Mucosa of descending colon (tissue), 3 donors: ENCODE data around the gene ACKR2. TPM values are rescaled to one million over a fixed set of nuclear protein-coding genes. Genes with fewer than 3 reads are reported as not detected.

ENCODE experiments used
- ATAC-seq: fragments of 200-7000 bp; cut with Tn5 transposase; one replicate; pipeline ENCODE4 v1.9.1; 2020; ENCODE audit warnings: mild to moderate bottlenecking, moderate library complexity
- DNase-seq, 3 donors: peaks; one replicate each; pipeline ENCODE4 v3.0.0-alpha.2; 2020
- H3K36me3 ChIP-seq: fragments of 200-600 bp; one replicate; pipeline ENCODE4 v1.8.0; 2021; ENCODE audit warnings: low read depth, mild to moderate bottlenecking
- H3K4me1 ChIP-seq: fragments of 200-600 bp; one replicate; pipeline ENCODE4 v1.8.0; 2021; ENCODE audit warnings: low read depth, mild to moderate bottlenecking
- H3K4me3 ChIP-seq: fragments of 200-600 bp; one replicate; pipeline ENCODE4 v1.8.0; 2021; ENCODE audit warnings: mild to moderate bottlenecking
- H3K9me3 ChIP-seq: fragments of 200-600 bp; one replicate; pipeline ENCODE4 v1.8.0; 2021; ENCODE audit warnings: mild to moderate bottlenecking
- intact Hi-C, 2 donors: fragments of 100-400 bp; cut with DNase I in 1 of 2; cut with micrococcal nuclease in 1 of 2; formaldehyde crosslinking; loops; one replicate each; pipeline versions ENCODE4 v1.11.0 to v1.11.1; 2022; cut with DNase I, micrococcal nuclease
- total RNA-seq, 3 donors: library from RNA; stranded (reverse); fragmentation: NEBNext Ultra II Directional in 2 of 3; extraction: Animal tissue kit (Norgen Biotek cat#: 25700) in 2 of 3; gene quantifications; one replicate each; pipeline versions ENCODE4 v1.2.1 to v1.2.4, GENCODE V29; 2021 to 2023
- TF ChIP-seq, protein P1 (sequence below): fragments of 200-600 bp; IDR thresholded peaks from one replicate; pipeline ENCODE4 v1.8.0; 2022; ENCODE audit warnings: antibody characterized with exemption, mild to moderate bottlenecking
- donor health status: DM: no; HTN: no; CAD: no; lungs with moderate emphysema.
- donor health status: DM: no; HTN: no; CAD: no.
- donor health status: DM: no; HTN: yes; CAD: no.

The ACKR2 gene
- total RNA-seq, 3 donors from 2014 or later: 4.7 to 13.1 (median 10.4) TPM

DNA sequence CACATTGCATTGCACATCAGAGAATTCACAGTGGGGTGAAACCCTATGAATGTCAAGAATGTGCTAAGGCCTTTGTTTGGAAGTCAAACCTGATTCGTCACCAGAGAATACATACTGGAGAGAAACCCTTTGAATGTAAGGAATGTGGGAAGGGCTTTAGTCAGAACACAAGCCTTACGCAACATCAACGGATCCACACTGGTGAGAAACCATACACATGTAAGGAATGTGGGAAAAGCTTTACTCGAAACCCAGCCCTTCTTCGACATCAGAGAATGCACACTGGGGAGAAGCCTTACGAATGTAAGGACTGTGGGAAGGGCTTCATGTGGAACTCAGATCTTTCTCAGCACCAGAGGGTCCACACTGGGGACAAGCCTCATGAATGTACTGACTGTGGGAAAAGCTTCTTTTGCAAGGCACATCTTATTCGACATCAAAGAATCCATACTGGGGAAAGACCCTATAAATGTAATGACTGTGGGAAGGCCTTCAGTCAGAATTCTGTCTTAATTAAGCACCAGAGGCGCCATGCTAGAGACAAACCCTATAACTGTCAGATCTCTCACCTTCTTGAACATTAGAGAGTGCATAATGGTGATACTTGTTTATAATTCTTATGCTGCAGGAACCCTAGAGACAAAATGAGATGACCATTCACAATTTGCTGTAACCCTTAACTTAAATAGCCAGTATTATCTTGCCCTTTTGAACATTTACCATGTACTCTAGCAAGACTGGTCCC lies 105.7 kb downstream of the ACKR2 start:
- TF ChIP-seq, protein P1, sequence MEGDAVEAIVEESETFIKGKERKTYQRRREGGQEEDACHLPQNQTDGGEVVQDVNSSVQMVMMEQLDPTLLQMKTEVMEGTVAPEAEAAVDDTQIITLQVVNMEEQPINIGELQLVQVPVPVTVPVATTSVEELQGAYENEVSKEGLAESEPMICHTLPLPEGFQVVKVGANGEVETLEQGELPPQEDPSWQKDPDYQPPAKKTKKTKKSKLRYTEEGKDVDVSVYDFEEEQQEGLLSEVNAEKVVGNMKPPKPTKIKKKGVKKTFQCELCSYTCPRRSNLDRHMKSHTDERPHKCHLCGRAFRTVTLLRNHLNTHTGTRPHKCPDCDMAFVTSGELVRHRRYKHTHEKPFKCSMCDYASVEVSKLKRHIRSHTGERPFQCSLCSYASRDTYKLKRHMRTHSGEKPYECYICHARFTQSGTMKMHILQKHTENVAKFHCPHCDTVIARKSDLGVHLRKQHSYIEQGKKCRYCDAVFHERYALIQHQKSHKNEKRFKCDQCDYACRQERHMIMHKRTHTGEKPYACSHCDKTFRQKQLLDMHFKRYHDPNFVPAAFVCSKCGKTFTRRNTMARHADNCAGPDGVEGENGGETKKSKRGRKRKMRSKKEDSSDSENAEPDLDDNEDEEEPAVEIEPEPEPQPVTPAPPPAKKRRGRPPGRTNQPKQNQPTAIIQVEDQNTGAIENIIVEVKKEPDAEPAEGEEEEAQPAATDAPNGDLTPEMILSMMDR: no peak
- ATAC-seq: no peak
- H3K4me1 ChIP-seq: no peaks in the 10 kb centered on the region
- peaks cover 69% of the 10 kb centered on the region for H3K9me3 ChIP-seq
- H3K4me3 ChIP-seq: no peak overlapping the region
- H3K36me3 ChIP-seq: no peaks in the 10 kb centered on the region
- intact Hi-C loops: no loop called here
- DNase-seq: no peak

Other genes starting within 250 kb of the ACKR2 start
- gene SEC22C, start 227.5 kb upstream of the ACKR2 start, total RNA-seq: 10 to 100 TPM in 2 of 3 donors, 1 to 10 TPM in 1; 9.3 to 34.2 (median 18.3) TPM
- 10 to 100 TPM; 17.5 to 19.6 (median 17.7) TPM for gene SS18L2, start 218.6 kb upstream of the ACKR2 start, total RNA-seq
- 10 to 100 TPM; 61.4 to 75.6 (median 70.5) TPM for gene NKTR, start 208.8 kb upstream of the ACKR2 start, total RNA-seq
- 10 to 100 TPM in 2 of 3 donors, 1 to 10 TPM in 1; 3.1 to 45.5 (median 12.4) TPM for gene ZBTB47, start 155.7 kb upstream of the ACKR2 start, total RNA-seq
- gene KLHL40, start 123.9 kb upstream of the ACKR2 start, total RNA-seq: not detected
- under 1 TPM in 1 of 3 donors, not detected in 2; 0.70 TPM for gene HHATL, start 106.6 kb upstream of the ACKR2 start, total RNA-seq
- 1 to 10 TPM; 2.2 to 3.3 (median 3.0) TPM for gene CCDC13, start 36.2 kb upstream of the ACKR2 start, total RNA-seq
- 100 to 1,000 TPM; 174 to 468 (median 368) TPM for gene HIGD1A, start 5.0 kb upstream of the ACKR2 start, total RNA-seq
- gene CYP8B1, start 66.4 kb downstream of the ACKR2 start, total RNA-seq: not detected
- gene ZNF662, start 96.7 kb downstream of the ACKR2 start, total RNA-seq: 10 to 100 TPM in 2 of 3 donors, 1 to 10 TPM in 1; 6.7 to 14.4 (median 13.6) TPM
- 10 to 100 TPM in 1 of 3 donors, 1 to 10 TPM in 2; 1.2 to 10.0 (median 3.6) TPM for gene GASK1A, start 169.9 kb downstream of the ACKR2 start, total RNA-seq